Osteocyte (in vitro differentiated cells): ENCODE results near the gene PRKN. TPM values are rescaled to one million over a fixed set of nuclear protein-coding genes. Genes with fewer than 3 reads are reported as not detected.

Experiments
- DNase-seq: peaks from one replicate; pipeline ENCODE4 v3.0.0; 2021; ENCODE audit warnings: mixed read lengths; ENCODE audit not compliant: unreplicated experiment; ENCODE audit errors: extremely low spot score
- H3K27ac Mint-ChIP-seq: one replicate; pipeline ENCODE4 v1.8.0; 2021; ENCODE audit warnings: mild to moderate bottlenecking, mixed read lengths; ENCODE audit not compliant: unreplicated experiment
- H3K27me3 Mint-ChIP-seq: one replicate; pipeline ENCODE4 v1.8.0; 2021; ENCODE audit warnings: mixed read lengths; ENCODE audit not compliant: unreplicated experiment
- H3K36me3 Mint-ChIP-seq: one replicate; pipeline ENCODE4 v1.8.0; 2021; ENCODE audit warnings: mixed read lengths; ENCODE audit not compliant: unreplicated experiment
- H3K4me1 Mint-ChIP-seq: one replicate; pipeline ENCODE4 v1.8.0; 2021; ENCODE audit warnings: mixed read lengths; ENCODE audit not compliant: unreplicated experiment
- H3K4me3 Mint-ChIP-seq: one replicate; pipeline ENCODE4 v1.8.0; 2021; ENCODE audit warnings: mild to moderate bottlenecking, moderate library complexity, mixed read lengths; ENCODE audit not compliant: unreplicated experiment
- H3K9me3 Mint-ChIP-seq: one replicate; pipeline ENCODE4 v1.8.0; 2021; ENCODE audit warnings: mixed read lengths; ENCODE audit not compliant: unreplicated experiment
- CTCF ChIP-seq: fragments of 200-600 bp; sonication (generic); IDR thresholded peaks from 2 replicates; pipeline ENCODE4 v1.5.0; 2021; ENCODE audit warnings: antibody characterized with exemption, mild to moderate bottlenecking, moderate library complexity
- total RNA-seq: library from RNA; stranded (reverse); gene quantifications from 2 replicates; pipeline ENCODE4 v1.2.1, GENCODE V29; 2021

Gene PRKN
- total RNA-seq, 1 donor from 2014 or later: 13.4 TPM

- Mint-ChIP-seq H3K9me3 (no peaks in the 10 kb centered on the region), H3K27ac (peak overlapping the region; percentile 88), H3K4me1 (peaks cover 43% of the 10 kb centered on the region), H3K27me3 (no peaks in the 10 kb centered on the region), H3K4me3 (peak overlapping the region; percentile 8), H3K36me3 (peaks cover 3% of the 10 kb centered on the region)
- no peak for DNase-seq
- no peak for TF ChIP-seq CTCF
Measured at GRCh38 chr6:161439093-161439492, 1288.5 kb downstream of the PRKN start.

- peak overlapping the region; percentile 8 for H3K4me3 Mint-ChIP-seq
Measured at GRCh38 chr6:161438430-161439030, 1289.0 kb downstream of the PRKN start.

GRCh38 chr6:161437851-161438250 is 1289.7 kb downstream of the PRKN start:
- Mint-ChIP-seq H3K27me3 (no peaks in the 10 kb centered on the region), H3K36me3 (peaks cover 3% of the 10 kb centered on the region), H3K9me3 (no peaks in the 10 kb centered on the region), H3K4me1 (peaks cover 50% of the 10 kb centered on the region), H3K27ac (peak overlapping the region; percentile 88), H3K4me3 (no peak overlapping the region)
- no peak for TF ChIP-seq CTCF
- DNase-seq: no peak

More at GRCh38 chr6:161438430-161439030, 1289.0 kb downstream of the PRKN start:
- H3K36me3 Mint-ChIP-seq: peaks cover 3% of the 10 kb centered on the region
- H3K4me1 Mint-ChIP-seq: peaks cover 49% of the 10 kb centered on the region
- peak overlapping the region; percentile 88 for H3K27ac Mint-ChIP-seq
- H3K9me3 Mint-ChIP-seq: no peaks in the 10 kb centered on the region
- H3K27me3 Mint-ChIP-seq: no peaks in the 10 kb centered on the region
- no peak for TF ChIP-seq CTCF
- no peak for DNase-seq

GRCh38 chr6:161436106-161436876 is 1291.3 kb downstream of the PRKN start:
- H3K4me3 Mint-ChIP-seq: no peak overlapping the region
- no peak for DNase-seq
- peaks cover 7% of the 10 kb centered on the region for H3K36me3 Mint-ChIP-seq
- peak overlapping the region; percentile 88 for H3K27ac Mint-ChIP-seq
- TF ChIP-seq CTCF: no peak
- no peaks in the 10 kb centered on the region for H3K27me3 Mint-ChIP-seq
- no peaks in the 10 kb centered on the region for H3K9me3 Mint-ChIP-seq
- peaks cover 54% of the 10 kb centered on the region for H3K4me1 Mint-ChIP-seq

- Mint-ChIP-seq H3K27me3 (no peaks in the 10 kb centered on the region), H3K9me3 (no peaks in the 10 kb centered on the region), H3K36me3 (peaks cover 7% of the 10 kb centered on the region), H3K4me1 (peaks cover 50% of the 10 kb centered on the region), H3K4me3 (peak overlapping the region; percentile 30), H3K27ac (peak overlapping the region; percentile 97)
- TF ChIP-seq CTCF: no peak
- no peak for DNase-seq
Measured at GRCh38 chr6:161435748-161436070, 1291.9 kb downstream of the PRKN start.
